ENCODE data around the gene KCMF1.
A peak's percentile ranks its signal among the peaks of the same experiment; 100 is the strongest.

Gene KCMF1

GRCh38 chr2:84970210-84970867, 622 bp upstream of the KCMF1 start (continued):
- TF ChIP-seq ZNF341 (tag by site-specific recombination; IDR thresholded peaks at IDR 0.05; ENCODE audit: low read depth) (no peak), ZBTB11 (tag by site-specific recombination; conservative IDR thresholded peaks at IDR 0.05; ENCODE audit: low read depth) (peak; percentile 59), ZNF366 (tag by site-specific recombination; conservative IDR thresholded peaks at IDR 0.05) (no peak), ZEB2 (tag by site-specific recombination; IDR thresholded peaks at IDR 0.05) (peak; percentile 18; the same call in 1 of the 2 replicates), KLF8 (tag by site-specific recombination; IDR thresholded peaks at IDR 0.05) (peak; percentile 47; the same call in 1 of the 2 replicates), ZNF211 (tag by site-specific recombination; IDR thresholded peaks at IDR 0.05; ENCODE audit: low read depth) (no peak), ZSCAN23 (tag by site-specific recombination; IDR thresholded peaks at IDR 0.05) (no peak), ZNF768 (tag by site-specific recombination; IDR thresholded peaks at IDR 0.05) (no peak), ZNF510 (tag by site-specific recombination; IDR thresholded peaks at IDR 0.05; ENCODE audit: insufficient replicate concordance) (no peak), ZNF140 (tag by site-specific recombination; IDR thresholded peaks at IDR 0.05) (no peak), ZNF76 (tag by site-specific recombination; IDR thresholded peaks at IDR 0.05; ENCODE audit: borderline replicate concordance, low read depth) (0 out of 2 replicates have a peak, but pooled peaks have one; percentile 38), ZNF350 (tag by site-specific recombination; IDR thresholded peaks at IDR 0.05) (no peak), TRIM28 (IDR thresholded peaks at IDR 0.05; ENCODE audit: borderline replicate concordance, low read length) (no peak), ZNF335 (tag by site-specific recombination; conservative IDR thresholded peaks at IDR 0.05) (peak; percentile 88), KLF9 (tag by site-specific recombination; IDR thresholded peaks at IDR 0.05; ENCODE audit: low read depth) (no peak), ZNF629 (tag by site-specific recombination; IDR thresholded peaks at IDR 0.05) (no peak), ZNF138 (tag by site-specific recombination; IDR thresholded peaks at IDR 0.05; ENCODE audit: borderline replicate concordance) (no peak), ZNF146 (tag by site-specific recombination; IDR thresholded peaks at IDR 0.05) (no peak), ZNF624 (tag by site-specific recombination; IDR thresholded peaks at IDR 0.05) (no peak), ZBTB17 (tag by site-specific recombination; IDR thresholded peaks at IDR 0.05) (peak; percentile 71)
- TF ChIP-seq, protein P1, sequence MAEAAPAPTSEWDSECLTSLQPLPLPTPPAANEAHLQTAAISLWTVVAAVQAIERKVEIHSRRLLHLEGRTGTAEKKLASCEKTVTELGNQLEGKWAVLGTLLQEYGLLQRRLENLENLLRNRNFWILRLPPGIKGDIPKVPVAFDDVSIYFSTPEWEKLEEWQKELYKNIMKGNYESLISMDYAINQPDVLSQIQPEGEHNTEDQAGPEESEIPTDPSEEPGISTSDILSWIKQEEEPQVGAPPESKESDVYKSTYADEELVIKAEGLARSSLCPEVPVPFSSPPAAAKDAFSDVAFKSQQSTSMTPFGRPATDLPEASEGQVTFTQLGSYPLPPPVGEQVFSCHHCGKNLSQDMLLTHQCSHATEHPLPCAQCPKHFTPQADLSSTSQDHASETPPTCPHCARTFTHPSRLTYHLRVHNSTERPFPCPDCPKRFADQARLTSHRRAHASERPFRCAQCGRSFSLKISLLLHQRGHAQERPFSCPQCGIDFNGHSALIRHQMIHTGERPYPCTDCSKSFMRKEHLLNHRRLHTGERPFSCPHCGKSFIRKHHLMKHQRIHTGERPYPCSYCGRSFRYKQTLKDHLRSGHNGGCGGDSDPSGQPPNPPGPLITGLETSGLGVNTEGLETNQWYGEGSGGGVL (tag by site-specific recombination; IDR thresholded peaks at IDR 0.05) = no peak
- TF ChIP-seq, protein P2, sequence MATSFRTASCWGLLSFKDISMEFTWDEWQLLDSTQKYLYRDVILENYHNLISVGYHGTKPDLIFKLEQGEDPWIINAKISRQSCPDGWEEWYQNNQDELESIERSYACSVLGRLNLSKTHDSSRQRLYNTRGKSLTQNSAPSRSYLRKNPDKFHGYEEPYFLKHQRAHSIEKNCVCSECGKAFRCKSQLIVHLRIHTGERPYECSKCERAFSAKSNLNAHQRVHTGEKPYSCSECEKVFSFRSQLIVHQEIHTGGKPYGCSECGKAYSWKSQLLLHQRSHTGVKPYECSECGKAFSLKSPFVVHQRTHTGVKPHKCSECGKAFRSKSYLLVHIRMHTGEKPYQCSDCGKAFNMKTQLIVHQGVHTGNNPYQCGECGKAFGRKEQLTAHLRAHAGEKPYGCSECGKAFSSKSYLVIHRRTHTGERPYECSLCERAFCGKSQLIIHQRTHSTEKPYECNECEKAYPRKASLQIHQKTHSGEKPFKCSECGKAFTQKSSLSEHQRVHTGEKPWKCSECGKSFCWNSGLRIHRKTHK (tag by site-specific recombination; IDR thresholded peaks at IDR 0.05) = no peak
- TF ChIP-seq, protein P3, sequence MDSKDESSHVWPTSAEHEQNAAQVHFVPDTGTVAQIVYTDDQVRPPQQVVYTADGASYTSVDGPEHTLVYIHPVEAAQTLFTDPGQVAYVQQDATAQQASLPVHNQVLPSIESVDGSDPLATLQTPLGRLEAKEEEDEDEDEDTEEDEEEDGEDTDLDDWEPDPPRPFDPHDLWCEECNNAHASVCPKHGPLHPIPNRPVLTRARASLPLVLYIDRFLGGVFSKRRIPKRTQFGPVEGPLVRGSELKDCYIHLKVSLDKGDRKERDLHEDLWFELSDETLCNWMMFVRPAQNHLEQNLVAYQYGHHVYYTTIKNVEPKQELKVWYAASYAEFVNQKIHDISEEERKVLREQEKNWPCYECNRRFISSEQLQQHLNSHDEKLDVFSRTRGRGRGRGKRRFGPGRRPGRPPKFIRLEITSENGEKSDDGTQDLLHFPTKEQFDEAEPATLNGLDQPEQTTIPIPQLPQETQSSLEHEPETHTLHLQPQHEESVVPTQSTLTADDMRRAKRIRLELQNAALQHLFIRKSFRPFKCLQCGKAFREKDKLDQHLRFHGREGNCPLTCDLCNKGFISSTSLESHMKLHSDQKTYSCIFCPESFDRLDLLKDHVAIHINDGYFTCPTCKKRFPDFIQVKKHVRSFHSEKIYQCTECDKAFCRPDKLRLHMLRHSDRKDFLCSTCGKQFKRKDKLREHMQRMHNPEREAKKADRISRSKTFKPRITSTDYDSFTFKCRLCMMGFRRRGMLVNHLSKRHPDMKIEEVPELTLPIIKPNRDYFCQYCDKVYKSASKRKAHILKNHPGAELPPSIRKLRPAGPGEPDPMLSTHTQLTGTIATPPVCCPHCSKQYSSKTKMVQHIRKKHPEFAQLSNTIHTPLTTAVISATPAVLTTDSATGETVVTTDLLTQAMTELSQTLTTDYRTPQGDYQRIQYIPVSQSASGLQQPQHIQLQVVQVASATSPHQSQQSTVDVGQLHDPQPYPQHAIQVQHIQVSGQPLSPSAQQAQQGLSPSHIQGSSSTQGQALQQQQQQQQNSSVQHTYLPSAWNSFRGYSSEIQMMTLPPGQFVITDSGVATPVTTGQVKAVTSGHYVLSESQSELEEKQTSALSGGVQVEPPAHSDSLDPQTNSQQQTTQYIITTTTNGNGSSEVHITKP (tag by site-specific recombination; IDR thresholded peaks at IDR 0.05) = no peak
- TF ChIP-seq, protein P4, sequence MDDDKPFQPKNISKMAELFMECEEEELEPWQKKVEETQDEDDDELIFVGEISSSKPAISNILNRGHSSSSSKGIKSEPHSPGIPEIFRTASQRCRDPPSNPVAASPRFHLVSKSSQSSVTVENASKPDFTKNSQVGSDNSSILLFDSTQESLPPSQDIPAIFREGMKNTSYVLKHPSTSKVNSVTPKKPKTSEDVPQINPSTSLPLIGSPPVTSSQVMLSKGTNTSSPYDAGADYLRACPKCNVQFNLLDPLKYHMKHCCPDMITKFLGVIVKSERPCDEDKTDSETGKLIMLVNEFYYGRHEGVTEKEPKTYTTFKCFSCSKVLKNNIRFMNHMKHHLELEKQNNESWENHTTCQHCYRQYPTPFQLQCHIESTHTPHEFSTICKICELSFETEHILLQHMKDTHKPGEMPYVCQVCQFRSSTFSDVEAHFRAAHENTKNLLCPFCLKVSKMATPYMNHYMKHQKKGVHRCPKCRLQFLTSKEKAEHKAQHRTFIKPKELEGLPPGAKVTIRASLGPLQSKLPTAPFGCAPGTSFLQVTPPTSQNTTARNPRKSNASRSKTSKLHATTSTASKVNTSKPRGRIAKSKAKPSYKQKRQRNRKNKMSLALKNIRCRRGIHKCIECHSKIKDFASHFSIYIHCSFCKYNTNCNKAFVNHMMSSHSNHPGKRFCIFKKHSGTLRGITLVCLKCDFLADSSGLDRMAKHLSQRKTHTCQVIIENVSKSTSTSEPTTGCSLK (tag by site-specific recombination; IDR thresholded peaks at IDR 0.05) = no peak
- TF ChIP-seq, protein P5, sequence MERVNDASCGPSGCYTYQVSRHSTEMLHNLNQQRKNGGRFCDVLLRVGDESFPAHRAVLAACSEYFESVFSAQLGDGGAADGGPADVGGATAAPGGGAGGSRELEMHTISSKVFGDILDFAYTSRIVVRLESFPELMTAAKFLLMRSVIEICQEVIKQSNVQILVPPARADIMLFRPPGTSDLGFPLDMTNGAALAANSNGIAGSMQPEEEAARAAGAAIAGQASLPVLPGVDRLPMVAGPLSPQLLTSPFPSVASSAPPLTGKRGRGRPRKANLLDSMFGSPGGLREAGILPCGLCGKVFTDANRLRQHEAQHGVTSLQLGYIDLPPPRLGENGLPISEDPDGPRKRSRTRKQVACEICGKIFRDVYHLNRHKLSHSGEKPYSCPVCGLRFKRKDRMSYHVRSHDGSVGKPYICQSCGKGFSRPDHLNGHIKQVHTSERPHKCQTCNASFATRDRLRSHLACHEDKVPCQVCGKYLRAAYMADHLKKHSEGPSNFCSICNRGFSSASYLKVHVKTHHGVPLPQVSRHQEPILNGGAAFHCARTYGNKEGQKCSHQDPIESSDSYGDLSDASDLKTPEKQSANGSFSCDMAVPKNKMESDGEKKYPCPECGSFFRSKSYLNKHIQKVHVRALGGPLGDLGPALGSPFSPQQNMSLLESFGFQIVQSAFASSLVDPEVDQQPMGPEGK (tag by site-specific recombination; IDR thresholded peaks at IDR 0.05) = no peak
